ENCODE results near the gene NUP160.

- TF ChIP-seq POLR2A (IDR thresholded peaks at IDR 0.05; ENCODE audit: low read length) (no peak), GATA1 (IDR thresholded peaks at IDR 0.05; ENCODE audit: low read depth, low read length) (no peak)
Observed at GRCh38 chr11:47870404-47870803, 22.3 kb upstream of the NUP160 start.

Data from erythroblast (primary cell).